T-cell (primary cell): ENCODE results near the gene SAFB. TPM values are rescaled to one million over a fixed set of nuclear protein-coding genes. Genes with fewer than 3 reads are reported as not detected.

Source experiments
- ATAC-seq, 4 experiments: fragments of 200-7000 bp in 3 of 4; fragments of 150-1000 bp in 1 of 4; cut with Tn5 transposase; replicated peaks in 1 of 4; 1 replicate in 3 of 4; 2 replicates in 1 of 4; pipeline ENCODE4 v1.10.0; 2021; ENCODE audit warnings: moderate library complexity in 3 of 4, mild to moderate bottlenecking in 2 of 4, moderate number of reproducible peaks in 1 of 4
- CTCF ChIA-PET, 2 donors: fragments of 300-600 bp; sonication (Branson Sonifier 250); formaldehyde crosslinking; loops; one replicate each; lab custom pipeline; 2022; ENCODE audit warnings: antibody characterized with exemption in 2 of 2; lab: Charles Lee
- POLR2A ChIA-PET, 2 donors: fragments of 300-600 bp; sonication (Branson Sonifier 250); formaldehyde crosslinking; loops; one replicate each; lab custom pipeline; 2022; ENCODE audit warnings: antibody characterized with exemption in 2 of 2; lab: Charles Lee
- DNase-seq, 35 experiments: peaks; one replicate each; pipeline versions ENCODE4 v3.0.0 to v3.0.0-alpha.2; 2013 to 2023
- H3K27ac ChIP-seq: one replicate; pipeline ENCODE4 v1.5.1; 2013; ENCODE audit warnings: low read length
- H3K27me3 ChIP-seq, 2 experiments: replicated peaks in 1 of 2; 1 replicate in 1 of 2; 2 replicates in 1 of 2; pipeline versions ENCODE4 v1.6.1 to v1.7.0; 2013; ENCODE audit warnings: low read length in 1 of 2, mixed read lengths in 1 of 2; ENCODE audit not compliant: control insufficient read depth in 2 of 2, insufficient read depth in 2 of 2; ENCODE audit errors: extremely low read depth in 1 of 2
- H3K36me3 ChIP-seq, 2 donors: 1 replicate in 1 of 2; 2 replicates in 1 of 2; pipeline versions ENCODE4 v1.6.1 to v1.7.0; 2013; ENCODE audit warnings: low read length in 1 of 2; ENCODE audit not compliant: control insufficient read depth in 2 of 2, insufficient read depth in 1 of 2; ENCODE audit errors: extremely low read depth in 1 of 2
- H3K4me1 ChIP-seq, 2 experiments: 1 replicate in 1 of 2; 2 replicates in 1 of 2; pipeline versions ENCODE4 v1.6.1 to v1.7.0; 2013; ENCODE audit warnings: low read length in 2 of 2, mixed read lengths in 1 of 2; ENCODE audit not compliant: insufficient read depth in 2 of 2, control insufficient read depth in 1 of 2; ENCODE audit errors: extremely low read depth in 1 of 2
- H3K4me3 ChIP-seq, 2 donors: 1 replicate in 1 of 2; 2 replicates in 1 of 2; pipeline versions ENCODE4 v1.5.1 to v1.7.0; 2013; ENCODE audit warnings: mild to moderate bottlenecking in 2 of 2, low read length in 1 of 2, moderate library complexity in 1 of 2; ENCODE audit not compliant: control insufficient read depth in 1 of 2; ENCODE audit errors: extremely low read depth in 1 of 2
- H3K9me3 ChIP-seq: 2 replicates; pipeline ENCODE4 v1.7.0; 2013
- H3K27ac Mint-ChIP-seq, 2 donors: one replicate each; pipeline ENCODE4 v1.8.0; 2020 to 2021; ENCODE audit warnings: mild to moderate bottlenecking in 2 of 2, mixed read lengths in 2 of 2
- H3K27me3 Mint-ChIP-seq, 2 donors: one replicate each; pipeline ENCODE4 v1.8.0; 2021 to 2022; ENCODE audit warnings: mixed read lengths in 2 of 2
- H3K36me3 Mint-ChIP-seq: one replicate; pipeline ENCODE4 v1.8.0; 2021; ENCODE audit warnings: mixed read lengths
- H3K4me1 Mint-ChIP-seq, 3 donors: one replicate each; pipeline ENCODE4 v1.8.0; 2020 to 2022; ENCODE audit warnings: mixed read lengths in 3 of 3, mild to moderate bottlenecking in 1 of 3
- H3K4me3 Mint-ChIP-seq, 3 donors: one replicate each; pipeline ENCODE4 v1.8.0; 2020 to 2022; ENCODE audit warnings: mild to moderate bottlenecking in 3 of 3, mixed read lengths in 3 of 3, moderate library complexity in 3 of 3
- H3K9me3 Mint-ChIP-seq, 3 donors: one replicate each; pipeline ENCODE4 v1.8.0; 2020 to 2022; ENCODE audit warnings: mixed read lengths in 3 of 3
- WGBS: methylation state at CpG from one replicate; pipeline ENCODE4 v1.1.5; 2013; ENCODE audit warnings: missing lambda C conversion rate; ENCODE audit not compliant: insufficient coverage; 5-methylcytosine and 5-hydroxymethylcytosine counted together
- total RNA-seq, 35 experiments: library from RNA in 6 of 35; stranded (reverse) in 6 of 35; fragments of 120-200 nt in 1 of 35; gene quantifications; one replicate each; pipeline versions ENCODE4 v1.2.1 to v1.2.4 and lab custom pipeline; 2013 to 2026

Gene SAFB
- total RNA-seq, 5 donors from 2014 or later (not counting 1 experiment from before 2014, with no cell fraction given): 164 to 203 (median 195) TPM

- DNase-seq: no peak
- Mint-ChIP-seq H3K27me3 (no peaks in the 10 kb centered on the region), H3K4me1 (peaks cover 26 to 45% (median 33%) of the 10 kb centered on the region in 3 donors), H3K9me3 (no peaks in the 10 kb centered on the region), H3K4me3 (no peak overlapping the region), H3K36me3 (peaks cover 59% of the 10 kb centered on the region), H3K27ac (peak overlapping the region in 1 of 2 donors; percentile 34)
- ChIA-PET CTCF (no interaction called here), POLR2A (interaction anchor here in 1 of 2 donors (0.5 kb wide), 1 partner anchor 1883 kb away, joined by 8 read pairs; no protein-coding TSS in a partner anchor)
- no peaks in the 10 kb centered on the region for H3K4me1 ChIP-seq
- no peak overlapping the region for H3K27ac ChIP-seq
- ATAC-seq: no peak
- no peaks in the 10 kb centered on the region for H3K27me3 ChIP-seq
- WGBS: 100% methylated on average over 1 of the region's 2 CpGs
- no peak overlapping the region for H3K4me3 ChIP-seq
- H3K9me3 ChIP-seq: no peaks in the 10 kb centered on the region
- peaks cover 20 to 68% of the 10 kb centered on the region in 2 donors for H3K36me3 ChIP-seq
These were observed 21.2 kb downstream of the SAFB start for GRCh38 chr19:5644037-5644436.

GRCh38 chr19:5645409-5645808, 22.5 kb downstream of the SAFB start:
- Histone ChIP-seq H3K4me3 (no peak overlapping the region), H3K36me3 (peaks cover 20 to 76% of the 10 kb centered on the region in 2 donors), H3K27me3 (no peaks in the 10 kb centered on the region), H3K4me1 (no peaks in the 10 kb centered on the region), H3K9me3 (no peaks in the 10 kb centered on the region), H3K27ac (no peak overlapping the region)
- no peak overlapping the region for H3K27ac Mint-ChIP-seq
- no peak overlapping the region for H3K4me3 Mint-ChIP-seq
- no peak for DNase-seq
- H3K27me3 Mint-ChIP-seq: no peaks in the 10 kb centered on the region
- ChIA-PET POLR2A (interaction anchor here (0.6 kb wide), 2 partner anchors 15 to 71 kb away, joined by 3 to 11 read pairs; no protein-coding TSS in a partner anchor), CTCF (no interaction called here)
- 100% methylated on average over 3 of the region's 5 CpGs for WGBS
- H3K4me1 Mint-ChIP-seq: peaks cover 26 to 42% (median 29%) of the 10 kb centered on the region in 3 donors
- H3K9me3 Mint-ChIP-seq: no peaks in the 10 kb centered on the region
- ATAC-seq: no peak
- H3K36me3 Mint-ChIP-seq: peaks cover 66% of the 10 kb centered on the region

- 98% methylated on average over 4 of the region's 4 CpGs for WGBS
- CTCF ChIA-PET: no interaction called here
- Histone ChIP-seq H3K27me3 (no peaks in the 10 kb centered on the region), H3K9me3 (no peaks in the 10 kb centered on the region), H3K4me1 (no peaks in the 10 kb centered on the region), H3K27ac (no peak overlapping the region), H3K4me3 (no peak overlapping the region), H3K36me3 (peaks cover 25 to 82% of the 10 kb centered on the region in 2 donors)
- Mint-ChIP-seq H3K9me3 (no peaks in the 10 kb centered on the region), H3K27me3 (no peaks in the 10 kb centered on the region), H3K27ac (no peak overlapping the region), H3K36me3 (peaks cover 68% of the 10 kb centered on the region), H3K4me1 (peaks cover 23 to 36% (median 26%) of the 10 kb centered on the region in 3 donors), H3K4me3 (no peak overlapping the region)
- no peak for DNase-seq
- POLR2A ChIA-PET: interaction anchor here in 1 of 2 donors (0.6 kb wide), 1 partner anchor 1344 kb away, joined by 3 read pairs; no protein-coding TSS in a partner anchor
- ATAC-seq: no peak
These were observed 23.8 kb downstream of the SAFB start for GRCh38 chr19:5646703-5647102.

GRCh38 chr19:5648464-5648863, 25.6 kb downstream of the SAFB start:
- Mint-ChIP-seq H3K27me3 (no peaks in the 10 kb centered on the region), H3K4me1 (peaks cover 14 to 25% (median 21%) of the 10 kb centered on the region in 3 donors), H3K9me3 (no peaks in the 10 kb centered on the region), H3K4me3 (no peak overlapping the region), H3K27ac (no peak overlapping the region), H3K36me3 (peaks cover 72% of the 10 kb centered on the region)
- Histone ChIP-seq H3K27ac (no peak overlapping the region), H3K4me3 (no peak overlapping the region), H3K4me1 (no peaks in the 10 kb centered on the region), H3K9me3 (no peaks in the 10 kb centered on the region), H3K36me3 (peaks cover 34 to 82% of the 10 kb centered on the region in 2 donors), H3K27me3 (no peaks in the 10 kb centered on the region)
- no peak for ATAC-seq
- 100% methylated on average over 3 of the region's 11 CpGs for WGBS
- DNase-seq: no peak
- ChIA-PET POLR2A (no interaction called here), CTCF (no interaction called here)

GRCh38 chr19:5651361-5651760, 28.5 kb downstream of the SAFB start:
- CTCF ChIA-PET: no interaction called here

GRCh38 chr19:5652261-5652660, 29.4 kb downstream of the SAFB start:
- no peak for ATAC-seq

More at GRCh38 chr19:5651361-5651760, 28.5 kb downstream of the SAFB start:
- 95% methylated on average over 5 of the region's 5 CpGs for WGBS
- H3K4me3 Mint-ChIP-seq: no peak overlapping the region
- H3K4me3 ChIP-seq: no peak overlapping the region
- no peak for DNase-seq
- ATAC-seq: no peak
- POLR2A ChIA-PET: no interaction called here
- no peaks in the 10 kb centered on the region for H3K27me3 Mint-ChIP-seq
- H3K4me1 Mint-ChIP-seq: peaks cover 0 to 7% (median 3%) of the 10 kb centered on the region in 3 donors
- H3K27ac ChIP-seq: no peak overlapping the region
- peaks cover 49 to 87% of the 10 kb centered on the region in 2 donors for H3K36me3 ChIP-seq
- H3K4me1 ChIP-seq: no peaks in the 10 kb centered on the region
- H3K9me3 ChIP-seq: no peaks in the 10 kb centered on the region
- H3K36me3 Mint-ChIP-seq: peaks cover 70% of the 10 kb centered on the region
- no peaks in the 10 kb centered on the region for H3K27me3 ChIP-seq
- H3K9me3 Mint-ChIP-seq: no peaks in the 10 kb centered on the region
- no peak overlapping the region for H3K27ac Mint-ChIP-seq

More at GRCh38 chr19:5652261-5652660, 29.4 kb downstream of the SAFB start:
- Histone ChIP-seq H3K4me3 (no peak overlapping the region), H3K27me3 (no peaks in the 10 kb centered on the region), H3K4me1 (no peaks in the 10 kb centered on the region), H3K9me3 (no peaks in the 10 kb centered on the region), H3K27ac (no peak overlapping the region), H3K36me3 (peaks cover 45 to 87% of the 10 kb centered on the region in 2 donors)
- Mint-ChIP-seq H3K4me1 (no peaks in the 10 kb centered on the region), H3K27ac (no peak overlapping the region), H3K36me3 (peaks cover 64% of the 10 kb centered on the region), H3K9me3 (no peaks in the 10 kb centered on the region), H3K27me3 (no peaks in the 10 kb centered on the region), H3K4me3 (no peak overlapping the region)
- ChIA-PET POLR2A (no interaction called here), CTCF (no interaction called here)
- WGBS: 97% methylated on average over 7 of the region's 10 CpGs
- DNase-seq: no peak
